ENCODE data around the gene FBRSL1. TPM values are rescaled to one million over a fixed set of nuclear protein-coding genes. Genes with fewer than 3 reads are reported as not detected.
A peak's percentile ranks its signal among the peaks of the same experiment; 100 is the strongest.

The FBRSL1 gene
- polyA plus RNA-seq, 1 of the 3 experiments (the other 2 are of a cell fraction), result 5.5 TPM

GRCh38 chr12:132559652-132560363 lies 69.9 kb downstream of the FBRSL1 start:
- Histone ChIP-seq H3K27me3 (ENCODE audit: insufficient read depth) (no peaks in the 10 kb centered on the region), H3K27ac (ENCODE audit: low read depth in 2 of 2, low read length in 1 of 2) (peak overlapping the region in 1 of 2 experiments; percentile 63; a peak in 2 of 4 replicates), H3K9ac (peak overlapping the region; percentile 62; the same call in 1 of the 2 replicates), H3K79me2 (ENCODE audit: insufficient read depth) (peaks cover 3% of the 10 kb centered on the region; the same call in 1 of the 2 replicates), H2AFZ (ENCODE audit: low read depth) (no peak overlapping the region), H3K4me1 (ENCODE audit: control insufficient read depth in 1 of 2, insufficient read depth in 2 of 2, low read depth in 1 of 2, low read length in 1 of 2) (peaks cover 0 to 11% of the 10 kb centered on the region in 2 experiments; a peak in 1 of 4 replicates), H3K4me2 (peak overlapping the region; percentile 98), H4K20me1 (ENCODE audit: insufficient read depth) (peaks cover 27% of the 10 kb centered on the region), H3K36me3 (replicated peaks in 1 of 2; ENCODE audit: control insufficient read depth in 1 of 2, insufficient read depth in 2 of 2, low read length in 1 of 2) (no peaks in the 10 kb centered on the region), H3K4me3 (ENCODE audit: low read depth in 2 of 2, low read length in 1 of 2) (peak overlapping the region; percentile 68 to 80), H3K9me3 (no peaks in the 10 kb centered on the region), H3K9me2 (no peaks in the 10 kb centered on the region), H3F3A (replicated peaks; ENCODE audit: insufficient read depth) (no peaks in the 10 kb centered on the region)
- WGBS (ENCODE audit: low lambda C conversion rate), result 5% methylated on average over 9 of the region's 98 CpGs
- ChIA-PET POLR2A (interaction anchor here (0.6 kb wide), 1 partner anchor 144 kb away, joined by 3 read pairs; no protein-coding TSS in a partner anchor), CTCF (interaction anchor here (0.8 to 5.9 kb wide), 6 partner anchors 9 to 145 kb away, joined by 3 to 80 read pairs (median 6); no protein-coding TSS in a partner anchor)
- peak; percentile 98 for DNase-seq
- peak; percentile 38; the same call in 1 of the 2 replicates for TF ChIP-seq NRF1 (IDR thresholded peaks at IDR 0.05; ENCODE audit: low read depth, low read length)
- no peak for TF ChIP-seq REST (IDR thresholded peaks at IDR 0.05; ENCODE audit: low read depth, low read length)
- TF ChIP-seq RAD21 (IDR thresholded peaks at IDR 0.05; ENCODE audit: low read length), result no peak
- no peak for TF ChIP-seq JUND (IDR thresholded peaks at IDR 0.05)
- TF ChIP-seq MXI1 (IDR thresholded peaks at IDR 0.05; ENCODE audit: low read depth, low read length), result 0 out of 2 replicates have a peak, but pooled peaks have one; percentile 39
- TF ChIP-seq ELF1 (IDR thresholded peaks at IDR 0.05), result no peak
- TF ChIP-seq RCOR1 (IDR thresholded peaks at IDR 0.05; ENCODE audit: low read length), result no peak
- TF ChIP-seq POLR2AphosphoS5 (IDR thresholded peaks at IDR 0.05; ENCODE audit: low read depth, low read length), result peak; percentile 22; the same call in 1 of the 2 replicates
- no peak for TF ChIP-seq EZH2phosphoT487 (IDR thresholded peaks at IDR 0.05; ENCODE audit: borderline replicate concordance, low read depth)

GRCh38 chr12:132560364-132560613 lies 70.3 kb downstream of the FBRSL1 start:
- Histone ChIP-seq H2AFZ (ENCODE audit: low read depth) (no peak overlapping the region), H3K9me2 (no peaks in the 10 kb centered on the region), H3K4me1 (ENCODE audit: control insufficient read depth in 1 of 2, insufficient read depth in 2 of 2, low read depth in 1 of 2, low read length in 1 of 2) (peaks cover 0 to 11% of the 10 kb centered on the region in 2 experiments; a peak in 1 of 4 replicates), H3K27ac (ENCODE audit: low read depth in 2 of 2, low read length in 1 of 2) (peak overlapping the region in 1 of 2 experiments; percentile 63; a peak in 2 of 4 replicates), H3K9me3 (no peaks in the 10 kb centered on the region), H3K36me3 (replicated peaks in 1 of 2; ENCODE audit: control insufficient read depth in 1 of 2, insufficient read depth in 2 of 2, low read length in 1 of 2) (peaks cover 0 to 2% of the 10 kb centered on the region in 2 experiments), H3F3A (replicated peaks; ENCODE audit: insufficient read depth) (no peaks in the 10 kb centered on the region), H3K27me3 (ENCODE audit: insufficient read depth) (no peaks in the 10 kb centered on the region), H3K4me2 (peak overlapping the region; percentile 98), H3K4me3 (ENCODE audit: low read depth in 2 of 2, low read length in 1 of 2) (peak overlapping the region; percentile 68 to 80), H4K20me1 (ENCODE audit: insufficient read depth) (peaks cover 32% of the 10 kb centered on the region), H3K9ac (peak overlapping the region; percentile 62; the same call in 1 of the 2 replicates), H3K79me2 (ENCODE audit: insufficient read depth) (peaks cover 8% of the 10 kb centered on the region; the same call in 1 of the 2 replicates)
- peak; percentile 82 for DNase-seq
- TF ChIP-seq NFIC (IDR thresholded peaks at IDR 0.05; ENCODE audit: borderline replicate concordance) (no peak), MAX (IDR thresholded peaks at IDR 0.05; ENCODE audit: low read depth) (peak; percentile 12; the same call in 1 of the 2 replicates), MXI1 (IDR thresholded peaks at IDR 0.05; ENCODE audit: low read depth, low read length) (peak; percentile 21; the same call in 1 of the 2 replicates), RXRA (IDR thresholded peaks at IDR 0.05; ENCODE audit: borderline replicate concordance, low read depth) (no peak)
- 0% methylated on average over 6 of the region's 36 CpGs for WGBS (ENCODE audit: low lambda C conversion rate)
- POLR2A ChIA-PET, result no interaction called here
- CTCF ChIA-PET, result interaction anchor here (1.0 to 5.9 kb wide), 14 partner anchors 9 to 145 kb away, joined by 3 to 80 read pairs (median 5); no protein-coding TSS in a partner anchor

Data from SK-N-SH (cell line).